Astrocyte (in vitro differentiated cells and primary cell): ENCODE data around the gene SLC4A9. TPM values are rescaled to one million over a fixed set of nuclear protein-coding genes. Genes with fewer than 3 reads are reported as not detected.

ENCODE experiments used
- DNase-seq: peaks from one replicate; pipeline ENCODE4 v3.0.0-alpha.2; 2010; ENCODE audit warnings: low read depth
- FAIRE-seq: peaks from 2 replicates; lab custom pipeline; 2011; peaks lifted over from hg19 to GRCh38; lab: Jason Lieb, UNC
- H2AFZ ChIP-seq: 2 replicates; pipeline ENCODE4 v1.6.0; 2012; ENCODE audit warnings: low read depth, low read length, inconsistent platforms
- H3K27ac ChIP-seq: 2 replicates; pipeline ENCODE4 v1.5.1; 2011; ENCODE audit warnings: low read depth, low read length, inconsistent platforms
- H3K27me3 ChIP-seq: 2 replicates; pipeline ENCODE4 v1.6.0; 2011; ENCODE audit warnings: low read length, inconsistent platforms; ENCODE audit not compliant: insufficient read depth
- H3K36me3 ChIP-seq: 2 replicates; pipeline ENCODE4 v1.5.1; 2011; ENCODE audit warnings: low read length, inconsistent platforms; ENCODE audit not compliant: insufficient read depth
- H3K4me1 ChIP-seq: 2 replicates; pipeline ENCODE4 v1.5.1; 2011; ENCODE audit warnings: low read length, inconsistent platforms; ENCODE audit not compliant: insufficient read depth
- H3K4me2 ChIP-seq: 2 replicates; pipeline ENCODE4 v1.6.0; 2012; ENCODE audit warnings: low read length, inconsistent platforms
- H3K4me3 ChIP-seq: 2 replicates; pipeline ENCODE4 v1.5.1; 2011; ENCODE audit warnings: low read depth, mild to moderate bottlenecking, low read length, inconsistent platforms; ENCODE audit not compliant: insufficient read depth
- H3K79me2 ChIP-seq: 2 replicates; pipeline ENCODE4 v1.6.0; 2012; ENCODE audit warnings: mild to moderate bottlenecking, low read length, inconsistent platforms; ENCODE audit not compliant: insufficient read depth
- H3K9ac ChIP-seq: 2 replicates; pipeline ENCODE4 v1.6.0; 2012; ENCODE audit warnings: mild to moderate bottlenecking, low read length, inconsistent platforms
- H3K9me3 ChIP-seq: 2 replicates; pipeline ENCODE4 v1.5.1; 2012; ENCODE audit warnings: low read depth, mild to moderate bottlenecking, low read length, inconsistent platforms; ENCODE audit not compliant: insufficient read depth
- H4K20me1 ChIP-seq: 2 replicates; pipeline ENCODE4 v1.6.0; 2012; ENCODE audit warnings: low read length, inconsistent platforms; ENCODE audit not compliant: insufficient read depth
- H3K27ac Mint-ChIP-seq: one replicate; pipeline ENCODE4 v1.8.0; 2021; ENCODE audit warnings: mild to moderate bottlenecking, mixed read lengths; ENCODE audit not compliant: unreplicated experiment
- H3K27me3 Mint-ChIP-seq: one replicate; pipeline ENCODE4 v1.8.0; 2021; ENCODE audit warnings: low read depth, mixed read lengths; ENCODE audit not compliant: unreplicated experiment
- H3K36me3 Mint-ChIP-seq: one replicate; pipeline ENCODE4 v1.8.0; 2021; ENCODE audit warnings: low read depth, mixed read lengths; ENCODE audit not compliant: unreplicated experiment
- H3K4me1 Mint-ChIP-seq: one replicate; pipeline ENCODE4 v1.8.0; 2021; ENCODE audit warnings: low read depth, mixed read lengths; ENCODE audit not compliant: unreplicated experiment
- H3K4me3 Mint-ChIP-seq: one replicate; pipeline ENCODE4 v1.8.0; 2021; ENCODE audit warnings: mild to moderate bottlenecking, moderate library complexity, mixed read lengths; ENCODE audit not compliant: unreplicated experiment
- H3K9me3 Mint-ChIP-seq: one replicate; pipeline ENCODE4 v1.8.0; 2021; ENCODE audit warnings: mild to moderate bottlenecking, mixed read lengths; ENCODE audit not compliant: unreplicated experiment
- EZH2 ChIP-seq: IDR thresholded peaks from 2 replicates; pipeline ENCODE4 v1.6.1; 2012; ENCODE audit warnings: mild to moderate bottlenecking, low read length, inconsistent platforms; ENCODE audit not compliant: insufficient read depth
- total RNA-seq: library from RNA; stranded (reverse); gene quantifications from 2 replicates; pipeline ENCODE4 v1.2.1, GENCODE V29; 2021
- TF ChIP-seq, protein P1 (sequence below): IDR thresholded peaks from 2 replicates; pipeline ENCODE4 v1.5.1; 2011; ENCODE audit warnings: low read depth, mild to moderate bottlenecking, inconsistent platforms, low read length, moderate library complexity; ENCODE audit not compliant: insufficient read depth

SLC4A9 gene
- total RNA-seq, 1 donor from 2014 or later = 0.25 TPM

DNA sequence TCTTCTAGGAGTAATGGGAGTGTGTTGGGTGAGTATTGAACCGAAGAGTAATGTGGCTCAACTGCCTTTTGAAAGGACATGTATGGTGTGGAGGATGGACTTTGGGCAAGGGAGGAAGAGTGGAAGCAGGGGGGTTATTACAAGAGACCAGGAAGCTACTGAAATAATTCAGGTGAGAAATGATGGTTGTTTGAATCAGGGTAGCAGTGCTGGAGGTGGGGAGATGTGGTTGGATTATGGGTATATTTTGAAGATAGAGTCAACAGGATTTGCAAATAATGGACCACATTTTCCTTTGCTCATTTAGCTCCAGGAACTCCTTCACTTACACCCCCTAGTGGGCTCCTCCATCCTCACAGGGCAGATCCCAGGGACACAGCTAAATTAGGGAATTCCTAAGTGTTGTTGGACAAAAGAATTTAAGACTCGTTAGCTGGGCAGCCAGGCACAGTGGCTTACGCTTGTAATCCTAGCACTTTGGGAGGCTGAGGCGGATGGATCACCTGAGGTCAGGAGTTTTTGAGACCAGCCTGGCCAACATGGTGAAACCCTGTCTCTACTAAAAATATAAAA is 1.2 kb upstream of the SLC4A9 start:
- no peak overlapping the region for H3K4me3 Mint-ChIP-seq
- H3K27ac Mint-ChIP-seq = peak overlapping the region; percentile 69

DNA sequence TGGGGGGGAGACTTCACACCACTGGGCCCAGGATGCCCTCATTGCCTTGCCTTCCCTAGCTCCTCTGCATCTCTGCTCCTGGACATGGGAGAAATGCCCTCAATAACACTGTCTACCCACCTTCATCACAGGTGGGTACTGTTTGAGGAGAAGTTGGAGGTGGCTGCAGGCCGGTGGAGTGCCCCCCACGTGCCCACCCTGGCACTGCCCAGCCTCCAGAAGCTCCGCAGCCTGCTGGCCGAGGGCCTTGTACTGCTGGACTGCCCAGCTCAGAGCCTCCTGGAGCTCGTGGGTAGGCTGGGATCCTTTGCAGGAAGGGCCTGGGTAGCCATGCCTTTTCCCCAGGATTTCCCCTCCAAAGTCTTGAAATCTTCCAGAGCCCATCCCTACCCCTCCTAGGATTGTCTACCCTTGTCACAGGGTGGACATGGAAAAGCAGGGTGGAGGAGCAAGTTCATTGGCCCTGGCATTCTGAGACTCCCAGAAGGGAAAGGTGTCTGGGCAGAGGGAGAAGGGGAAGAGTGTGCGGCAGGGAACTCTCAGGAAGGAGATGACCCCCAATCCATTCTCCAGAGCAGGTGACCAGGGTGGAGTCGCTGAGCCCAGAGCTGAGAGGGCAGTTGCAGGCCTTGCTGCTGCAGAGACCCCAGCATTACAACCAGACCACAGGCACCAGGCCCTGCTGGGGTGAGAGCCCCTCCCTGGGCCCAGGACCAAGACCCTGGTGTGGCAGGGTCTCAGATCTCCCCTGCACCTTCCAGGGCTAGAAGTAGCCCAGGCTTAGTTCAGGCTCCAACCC is 886 bp downstream of the SLC4A9 start:
- TF ChIP-seq EZH2 = no peak
- TF ChIP-seq, protein P1, sequence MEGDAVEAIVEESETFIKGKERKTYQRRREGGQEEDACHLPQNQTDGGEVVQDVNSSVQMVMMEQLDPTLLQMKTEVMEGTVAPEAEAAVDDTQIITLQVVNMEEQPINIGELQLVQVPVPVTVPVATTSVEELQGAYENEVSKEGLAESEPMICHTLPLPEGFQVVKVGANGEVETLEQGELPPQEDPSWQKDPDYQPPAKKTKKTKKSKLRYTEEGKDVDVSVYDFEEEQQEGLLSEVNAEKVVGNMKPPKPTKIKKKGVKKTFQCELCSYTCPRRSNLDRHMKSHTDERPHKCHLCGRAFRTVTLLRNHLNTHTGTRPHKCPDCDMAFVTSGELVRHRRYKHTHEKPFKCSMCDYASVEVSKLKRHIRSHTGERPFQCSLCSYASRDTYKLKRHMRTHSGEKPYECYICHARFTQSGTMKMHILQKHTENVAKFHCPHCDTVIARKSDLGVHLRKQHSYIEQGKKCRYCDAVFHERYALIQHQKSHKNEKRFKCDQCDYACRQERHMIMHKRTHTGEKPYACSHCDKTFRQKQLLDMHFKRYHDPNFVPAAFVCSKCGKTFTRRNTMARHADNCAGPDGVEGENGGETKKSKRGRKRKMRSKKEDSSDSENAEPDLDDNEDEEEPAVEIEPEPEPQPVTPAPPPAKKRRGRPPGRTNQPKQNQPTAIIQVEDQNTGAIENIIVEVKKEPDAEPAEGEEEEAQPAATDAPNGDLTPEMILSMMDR = no peak
- FAIRE-seq = no peak
- Histone ChIP-seq H2AFZ (no peak overlapping the region), H3K36me3 (no peaks in the 10 kb centered on the region), H3K4me3 (no peak overlapping the region), H3K9ac (no peak overlapping the region), H3K4me2 (no peak overlapping the region), H4K20me1 (no peaks in the 10 kb centered on the region), H3K9me3 (no peaks in the 10 kb centered on the region), H3K79me2 (no peaks in the 10 kb centered on the region), H3K27me3 (no peaks in the 10 kb centered on the region), H3K27ac (no peak overlapping the region), H3K4me1 (peaks cover 4% of the 10 kb centered on the region)
- Mint-ChIP-seq H3K4me1 (peaks cover 5% of the 10 kb centered on the region), H3K9me3 (no peaks in the 10 kb centered on the region), H3K36me3 (no peaks in the 10 kb centered on the region), H3K4me3 (no peak overlapping the region), H3K27me3 (peaks cover 16% of the 10 kb centered on the region), H3K27ac (no peak overlapping the region)
- no peak for DNase-seq

More for the DNA sequence above, 1.2 kb upstream of the SLC4A9 start:
- Histone ChIP-seq H4K20me1 (no peaks in the 10 kb centered on the region), H3K4me2 (no peak overlapping the region), H3K36me3 (no peaks in the 10 kb centered on the region), H3K4me3 (no peak overlapping the region), H3K27me3 (no peaks in the 10 kb centered on the region), H3K9me3 (no peaks in the 10 kb centered on the region), H2AFZ (no peak overlapping the region), H3K9ac (peak overlapping the region; percentile 36), H3K27ac (no peak overlapping the region), H3K79me2 (no peaks in the 10 kb centered on the region), H3K4me1 (peaks cover 4% of the 10 kb centered on the region)
- TF ChIP-seq, protein P1 = peak; percentile 67
- TF ChIP-seq EZH2 = no peak
- H3K27me3 Mint-ChIP-seq = peaks cover 20% of the 10 kb centered on the region
- no peaks in the 10 kb centered on the region for H3K9me3 Mint-ChIP-seq
- FAIRE-seq (no peak), DNase-seq (peak; percentile 16)
- H3K36me3 Mint-ChIP-seq = peaks cover 1% of the 10 kb centered on the region
- peaks cover 5% of the 10 kb centered on the region for H3K4me1 Mint-ChIP-seq

DNA sequence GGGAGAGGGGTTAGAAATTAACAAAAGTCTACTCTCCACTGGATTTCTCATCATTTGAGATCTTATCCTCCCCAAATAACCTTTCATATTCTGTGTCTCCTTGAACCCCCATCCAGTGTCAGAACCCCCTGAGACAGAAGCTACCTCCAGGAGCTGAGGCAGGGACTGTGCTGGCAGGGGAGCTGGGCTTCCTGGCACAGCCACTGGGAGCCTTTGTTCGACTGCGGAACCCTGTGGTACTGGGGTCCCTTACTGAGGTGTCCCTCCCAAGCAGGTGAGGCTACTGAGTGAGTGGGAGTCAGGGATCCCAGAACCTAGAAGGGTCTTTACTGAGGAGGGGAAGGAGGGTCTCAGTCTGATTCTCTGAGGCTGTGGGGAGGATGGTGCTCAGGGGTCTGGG is 1.9 kb downstream of the SLC4A9 start:
- H3K9me3 Mint-ChIP-seq = no peaks in the 10 kb centered on the region
- Histone ChIP-seq H3K4me1 (peaks cover 4% of the 10 kb centered on the region), H4K20me1 (no peaks in the 10 kb centered on the region), H3K27me3 (no peaks in the 10 kb centered on the region), H3K36me3 (no peaks in the 10 kb centered on the region), H3K4me3 (no peak overlapping the region), H3K9me3 (no peaks in the 10 kb centered on the region), H3K79me2 (no peaks in the 10 kb centered on the region), H3K27ac (no peak overlapping the region), H2AFZ (no peak overlapping the region), H3K4me2 (no peak overlapping the region), H3K9ac (no peak overlapping the region)
- FAIRE-seq (no peak), DNase-seq (no peak)
- H3K36me3 Mint-ChIP-seq = no peaks in the 10 kb centered on the region
- H3K27me3 Mint-ChIP-seq = peaks cover 19% of the 10 kb centered on the region
- peaks cover 5% of the 10 kb centered on the region for H3K4me1 Mint-ChIP-seq
- no peak overlapping the region for H3K27ac Mint-ChIP-seq
- H3K4me3 Mint-ChIP-seq = peak overlapping the region; percentile 72
- TF ChIP-seq, protein P1 = no peak
- no peak for TF ChIP-seq EZH2
